Stromal cell of bone marrow (primary cell): Measurements from ENCODE around the gene IL17RD.
A peak's percentile ranks its signal among the peaks of the same experiment; 100 is the strongest.

ENCODE experiments used
- DNase-seq: peaks from one replicate; pipeline ENCODE4 v3.0.0-alpha.2; 2012; ENCODE audit warnings: low read depth

IL17RD gene

GRCh38 chr3:57065588-57065987 lies 99.6 kb downstream of the IL17RD start:
- DNase-seq = no peak

- DNase-seq = no peak
These were observed 100.6 kb downstream of the IL17RD start for GRCh38 chr3:57064572-57064971.

GRCh38 chr3:57064001-57064400 lies 101.2 kb downstream of the IL17RD start:
- DNase-seq = no peak

- no peak for DNase-seq
These were observed 102.1 kb downstream of the IL17RD start for GRCh38 chr3:57063032-57063431.

GRCh38 chr3:57062101-57062631 lies 103.0 kb downstream of the IL17RD start:
- DNase-seq = no peak

GRCh38 chr3:57061556-57061955 lies 103.6 kb downstream of the IL17RD start:
- DNase-seq = no peak

- DNase-seq = peak; percentile 89
These were observed 104.9 kb downstream of the IL17RD start, which contains the start of gene SPATA12 for GRCh38 chr3:57060089-57060821. SPATA12 (plus strand) TSS chr3:57060664; CDS start chr3:57073695, 13,031 bp downstream.

GRCh38 chr3:57059411-57059810 lies 105.7 kb downstream of the IL17RD start:
- DNase-seq = no peak

GRCh38 chr3:57057351-57057750 lies 107.8 kb downstream of the IL17RD start:
- no peak for DNase-seq

GRCh38 chr3:57053122-57053521 lies 112.0 kb downstream of the IL17RD start:
- DNase-seq = no peak

- DNase-seq = no peak
These were observed 112.5 kb downstream of the IL17RD start for GRCh38 chr3:57052662-57053061.

GRCh38 chr3:57048728-57049127 lies 116.4 kb downstream of the IL17RD start:
- no peak for DNase-seq

- peak; percentile 92 for DNase-seq
These were observed 117.0 kb downstream of the IL17RD start for GRCh38 chr3:57048052-57048671.

GRCh38 chr3:57046101-57046765 lies 118.9 kb downstream of the IL17RD start:
- no peak for DNase-seq

- DNase-seq = no peak
These were observed 121.6 kb downstream of the IL17RD start for GRCh38 chr3:57043518-57043917.

GRCh38 chr3:57041674-57042073 lies 123.5 kb downstream of the IL17RD start:
- no peak for DNase-seq
